MM.1S (cell line): Measurements from ENCODE around the gene AFF4.

ENCODE experiments used
- DNase-seq: peaks from one replicate; pipeline ENCODE4 v3.0.0-alpha.2; 2015
- H2AFZ ChIP-seq: fragments of 300-600 bp; sonication (generic); 2 replicates; pipeline ENCODE4 v1.6.0; 2016; ENCODE audit warnings: antibody characterized with exemption, low read length
- H3F3A ChIP-seq: fragments of 300-600 bp; sonication (generic); 2 replicates; pipeline ENCODE4 v1.6.1; 2016; ENCODE audit warnings: mild to moderate bottlenecking, antibody characterized with exemption, low read length, moderate library complexity, mixed read lengths; ENCODE audit not compliant: insufficient read depth
- H3K27ac ChIP-seq: fragments of 300-600 bp; sonication (generic); 2 replicates; pipeline ENCODE4 v1.5.1; 2016; ENCODE audit warnings: mild to moderate bottlenecking, low read length
- H3K27me3 ChIP-seq: fragments of 300-600 bp; sonication (generic); replicated peaks from 2 replicates; pipeline ENCODE4 v1.6.0; 2016; ENCODE audit warnings: low read length; ENCODE audit not compliant: insufficient read depth
- H3K36me3 ChIP-seq: fragments of 300-600 bp; sonication (generic); replicated peaks from 2 replicates; pipeline ENCODE4 v1.6.1; 2016; ENCODE audit warnings: mild to moderate bottlenecking, low read length, mixed read lengths; ENCODE audit not compliant: insufficient read depth
- H3K4me1 ChIP-seq: fragments of 300-600 bp; sonication (generic); 2 replicates; pipeline ENCODE4 v1.6.1; 2016; ENCODE audit warnings: low read length, mixed read lengths
- H3K4me2 ChIP-seq: fragments of 300-600 bp; sonication (generic); 2 replicates; pipeline ENCODE4 v1.6.0; 2016; ENCODE audit warnings: low read depth, low read length
- H3K4me3 ChIP-seq: fragments of 300-600 bp; sonication (generic); 2 replicates; pipeline ENCODE4 v1.5.1; 2016; ENCODE audit warnings: low read length, mixed read lengths
- H3K79me2 ChIP-seq: fragments of 300-600 bp; sonication (generic); 2 replicates; pipeline ENCODE4 v1.6.1; 2016; ENCODE audit warnings: mixed run types, low read length, mixed read lengths
- H3K9ac ChIP-seq: fragments of 300-600 bp; sonication (generic); 2 replicates; pipeline ENCODE4 v1.6.1; 2016; ENCODE audit warnings: low read length, mixed read lengths
- H3K9me2 ChIP-seq: fragments of 300-600 bp; sonication (generic); replicated peaks from 2 replicates; pipeline ENCODE4 v1.6.1; 2016; ENCODE audit warnings: mild to moderate bottlenecking, low read length, mixed read lengths; ENCODE audit not compliant: insufficient read depth
- H3K9me3 ChIP-seq: fragments of 300-600 bp; sonication (generic); replicated peaks from 2 replicates; pipeline ENCODE4 v1.6.1; 2016; ENCODE audit warnings: mild to moderate bottlenecking, low read length, mixed read lengths; ENCODE audit not compliant: insufficient read depth
- H4K20me1 ChIP-seq: fragments of 300-600 bp; sonication (generic); 2 replicates; pipeline ENCODE4 v1.6.1; 2016; ENCODE audit warnings: mild to moderate bottlenecking, low read length, moderate library complexity, mixed read lengths; ENCODE audit not compliant: insufficient read depth
- CTCF ChIP-seq: fragments of 300-600 bp; sonication (generic); IDR thresholded peaks from 2 replicates; pipeline ENCODE4 v1.5.1; 2016; ENCODE audit warnings: antibody characterized with exemption, low read length, mixed read lengths
- EZH2 ChIP-seq: fragments of 300-600 bp; sonication (generic); optimal IDR thresholded peaks from 2 replicates; pipeline ENCODE3; 2017; ENCODE audit warnings: low read depth, mild to moderate bottlenecking, antibody characterized with exemption, low read length, mixed read lengths
- EZH2phosphoT487 ChIP-seq: fragments of 300-600 bp; sonication (generic); IDR thresholded peaks from 2 replicates; pipeline ENCODE4 v1.6.1; 2018; ENCODE audit warnings: antibody characterized with exemption, low read length

The AFF4 gene

GRCh38 chr5:132870801-132871200 lies 92.6 kb downstream of the AFF4 start:
- Histone ChIP-seq H3K4me3 (no peak overlapping the region), H3K9me3 (no peaks in the 10 kb centered on the region), H3K79me2 (peaks cover 29% of the 10 kb centered on the region), H3K9me2 (no peaks in the 10 kb centered on the region), H3K27ac (no peak overlapping the region), H3K4me1 (peaks cover 6% of the 10 kb centered on the region), H3K27me3 (no peaks in the 10 kb centered on the region), H4K20me1 (no peaks in the 10 kb centered on the region), H3K36me3 (peaks cover 8% of the 10 kb centered on the region; the same call in 1 of the 2 replicates), H3F3A (peaks cover 4% of the 10 kb centered on the region; the same call in 1 of the 2 replicates), H3K9ac (no peak overlapping the region), H3K4me2 (no peak overlapping the region), H2AFZ (no peak overlapping the region)
- TF ChIP-seq EZH2phosphoT487 (no peak), EZH2 (no peak), CTCF (no peak)
- DNase-seq, result no peak

- peaks cover 31% of the 10 kb centered on the region for H3K79me2 ChIP-seq
- H3K9me2 ChIP-seq, result no peaks in the 10 kb centered on the region
- no peak overlapping the region for H2AFZ ChIP-seq
- peaks cover 8% of the 10 kb centered on the region; the same call in 1 of the 2 replicates for H3K36me3 ChIP-seq
- peaks cover 4% of the 10 kb centered on the region; the same call in 1 of the 2 replicates for H3F3A ChIP-seq
- H3K27ac ChIP-seq, result no peak overlapping the region
- DNase-seq, result no peak
- no peak overlapping the region for H3K4me2 ChIP-seq
- no peaks in the 10 kb centered on the region for H3K9me3 ChIP-seq
- no peaks in the 10 kb centered on the region for H4K20me1 ChIP-seq
- H3K4me1 ChIP-seq, result peaks cover 6% of the 10 kb centered on the region
- H3K9ac ChIP-seq, result no peak overlapping the region
- no peak for TF ChIP-seq EZH2phosphoT487
- no peak for TF ChIP-seq CTCF
- TF ChIP-seq EZH2, result no peak
- no peak overlapping the region for H3K4me3 ChIP-seq
- H3K27me3 ChIP-seq, result no peaks in the 10 kb centered on the region
Measured at GRCh38 chr5:132868754-132869153, 94.7 kb downstream of the AFF4 start.

- H3K36me3 ChIP-seq, result peaks cover 8% of the 10 kb centered on the region; the same call in 1 of the 2 replicates
- H4K20me1 ChIP-seq, result no peaks in the 10 kb centered on the region
- peak overlapping the region; percentile 54 for H2AFZ ChIP-seq
- H3K9me2 ChIP-seq, result no peaks in the 10 kb centered on the region
- H3K79me2 ChIP-seq, result peaks cover 31% of the 10 kb centered on the region
- no peaks in the 10 kb centered on the region for H3K27me3 ChIP-seq
- H3K9me3 ChIP-seq, result no peaks in the 10 kb centered on the region
- peak overlapping the region; percentile 89 for H3K9ac ChIP-seq
- H3K4me1 ChIP-seq, result peaks cover 6% of the 10 kb centered on the region
- TF ChIP-seq EZH2 (no peak), CTCF (no peak), EZH2phosphoT487 (no peak)
- peak overlapping the region; percentile 67 for H3K27ac ChIP-seq
- H3K4me2 ChIP-seq, result peak overlapping the region; percentile 80
- DNase-seq, result no peak
- H3F3A ChIP-seq, result peaks cover 4% of the 10 kb centered on the region; the same call in 1 of the 2 replicates
- H3K4me3 ChIP-seq, result peak overlapping the region; percentile 97
Measured at GRCh38 chr5:132867046-132867451, 96.4 kb downstream of the AFF4 start.
